Embryonic facial prominence (tissue), 1 donor: ENCODE results near the gene GNPTAB.
"Not testable (repeated sequence)": the region's sequence is repeated elsewhere in the genome, so short reads cannot be mapped to it uniquely, and the experiment has no call there.

ENCODE experiments used
- DNase-seq: peaks from one replicate; pipeline ENCODE4 v3.0.0-alpha.2; 2016; ENCODE audit errors: extremely low spot score

The GNPTAB gene

GRCh38 chr12:101737476-101737875, 93.3 kb downstream of the GNPTAB start:
- no peak for DNase-seq

- DNase-seq, result not testable (repeated sequence)
Observed at GRCh38 chr12:101734482-101734881, 96.3 kb downstream of the GNPTAB start.

- no peak for DNase-seq
Observed at GRCh38 chr12:101733166-101733565, 97.6 kb downstream of the GNPTAB start.

- DNase-seq, result no peak
Observed at GRCh38 chr12:101732318-101732717, 98.4 kb downstream of the GNPTAB start.

GRCh38 chr12:101729842-101730241, 100.9 kb downstream of the GNPTAB start:
- no peak for DNase-seq

- no peak for DNase-seq
Observed at GRCh38 chr12:101727098-101727497, 103.7 kb downstream of the GNPTAB start.

- no peak for DNase-seq
Observed at GRCh38 chr12:101722392-101722791, 108.4 kb downstream of the GNPTAB start.

- DNase-seq, result no peak
Observed at GRCh38 chr12:101720118-101720517, 110.6 kb downstream of the GNPTAB start.

GRCh38 chr12:101719566-101719965, 111.2 kb downstream of the GNPTAB start:
- no peak for DNase-seq

GRCh38 chr12:101714877-101715444, 115.8 kb downstream of the GNPTAB start:
- no peak for DNase-seq

- no peak for DNase-seq
Observed at GRCh38 chr12:101713930-101714329, 116.8 kb downstream of the GNPTAB start.

- no peak for DNase-seq
Observed at GRCh38 chr12:101713059-101713682, 117.6 kb downstream of the GNPTAB start.

GRCh38 chr12:101710288-101710687, 120.5 kb downstream of the GNPTAB start:
- DNase-seq, result no peak

- no peak for DNase-seq
Observed at GRCh38 chr12:101707131-101707782, 123.5 kb downstream of the GNPTAB start.

GRCh38 chr12:101706403-101706802, 124.4 kb downstream of the GNPTAB start:
- DNase-seq, result no peak

GRCh38 chr12:101703487-101703886, 127.3 kb downstream of the GNPTAB start:
- DNase-seq, result no peak

- no peak for DNase-seq
Observed at GRCh38 chr12:101700299-101700820, 130.4 kb downstream of the GNPTAB start.

GRCh38 chr12:101698800-101699347, 131.9 kb downstream of the GNPTAB start:
- no peak for DNase-seq

- no peak for DNase-seq
Observed at GRCh38 chr12:101697930-101698799, 132.6 kb downstream of the GNPTAB start.

GRCh38 chr12:101697197-101697929, 133.4 kb downstream of the GNPTAB start, which contains the start of gene CHPT1:
TSS of gene CHPT1 (plus strand) at chr12:101697640. CDS start at chr12:101697862, 222 bp downstream.
- no peak for DNase-seq
